VCaP (cell line): ENCODE results near the gene KRCC1.

Experiments used
- H3K27ac ChIP-seq: fragments of 450-650 bp; 2 replicates; pipeline ENCODE4 v1.5.1; 2017
- CTCF ChIP-seq: fragments of 450-650 bp; conservative IDR thresholded peaks from 2 replicates; pipeline ENCODE4 v1.5.1; 2017; ENCODE audit warnings: mild to moderate bottlenecking, moderate library complexity

KRCC1 gene

GRCh38 chr2:88078643-88079172 is 23.1 kb upstream of the KRCC1 start:
- no peak overlapping the region for H3K27ac ChIP-seq

GRCh38 chr2:88077080-88077479 is 21.5 kb upstream of the KRCC1 start:
- no peak for TF ChIP-seq CTCF
- no peak overlapping the region for H3K27ac ChIP-seq

More at GRCh38 chr2:88078643-88079172, 23.1 kb upstream of the KRCC1 start:
- no peak for TF ChIP-seq CTCF

- H3K27ac ChIP-seq, result no peak overlapping the region
- no peak for TF ChIP-seq CTCF
Observed at GRCh38 chr2:88074854-88075292, 19.3 kb upstream of the KRCC1 start.

- no peak for TF ChIP-seq CTCF
- no peak overlapping the region for H3K27ac ChIP-seq
Observed at GRCh38 chr2:88074150-88074549, 18.6 kb upstream of the KRCC1 start.

GRCh38 chr2:88071365-88071764 is 15.8 kb upstream of the KRCC1 start:
- H3K27ac ChIP-seq, result no peak overlapping the region
- TF ChIP-seq CTCF, result no peak

GRCh38 chr2:88070055-88070454 is 14.5 kb upstream of the KRCC1 start:
- H3K27ac ChIP-seq, result no peak overlapping the region
- no peak for TF ChIP-seq CTCF

- no peak overlapping the region for H3K27ac ChIP-seq
- no peak for TF ChIP-seq CTCF
Observed at GRCh38 chr2:88069117-88069516, 13.5 kb upstream of the KRCC1 start.
